Fibroblast of lung (primary cell): ENCODE measurements around the gene SMC6. TPM values are rescaled to one million over a fixed set of nuclear protein-coding genes. Genes with fewer than 3 reads are reported as not detected.

Source experiments
- DNase-seq, 2 donors: peaks; one replicate each; pipeline versions ENCODE4 v3.0.0 to v3.0.0-alpha.2; 2010; ENCODE audit warnings: low read depth in 2 of 2
- H2AFZ ChIP-seq: 2 replicates; pipeline ENCODE4 v1.5.1; 2012; ENCODE audit warnings: low read length, control low read depth, inconsistent platforms
- H3K27ac ChIP-seq: 2 replicates; pipeline ENCODE4 v1.5.1; 2011; ENCODE audit warnings: low read length, control low read depth; ENCODE audit not compliant: insufficient read depth
- H3K27me3 ChIP-seq: 2 replicates; pipeline ENCODE4 v1.5.1; 2011; ENCODE audit warnings: mild to moderate bottlenecking, low read length; ENCODE audit not compliant: control insufficient read depth, insufficient read depth
- H3K36me3 ChIP-seq: 2 replicates; pipeline ENCODE4 v1.5.1; 2011; ENCODE audit warnings: low read length; ENCODE audit not compliant: control insufficient read depth, insufficient read depth
- H3K4me1 ChIP-seq: 2 replicates; pipeline ENCODE4 v1.5.1; 2011; ENCODE audit warnings: low read length; ENCODE audit not compliant: control insufficient read depth, insufficient read depth; ENCODE audit errors: extremely low read depth
- H3K4me2 ChIP-seq: 2 replicates; pipeline ENCODE4 v1.5.1; 2011; ENCODE audit warnings: low read length, control low read depth; ENCODE audit not compliant: insufficient read depth; ENCODE audit errors: extremely low read depth
- H3K4me3 ChIP-seq, 4 experiments: fragments of 200-600 bp in 1 of 4; sonication (generic) in 1 of 4; replicated peaks in 1 of 4; 2 replicates each; pipeline ENCODE4 v1.5.1; 2011 to 2016; ENCODE audit warnings: low read length in 4 of 4, low read depth in 3 of 4, mild to moderate bottlenecking in 3 of 4, control low read depth in 2 of 4, inconsistent platforms in 1 of 4, mixed read lengths in 1 of 4; ENCODE audit not compliant: insufficient read depth in 1 of 4; ENCODE audit errors: control extremely low read depth in 1 of 4
- H3K79me2 ChIP-seq: 2 replicates; pipeline ENCODE4 v1.5.1; 2012; ENCODE audit warnings: mild to moderate bottlenecking, low read length, inconsistent platforms; ENCODE audit not compliant: control insufficient read depth, insufficient read depth
- H3K9ac ChIP-seq: 2 replicates; pipeline ENCODE4 v1.5.1; 2011; ENCODE audit warnings: mild to moderate bottlenecking, low read length, control low read depth; ENCODE audit not compliant: insufficient read depth
- H3K9me3 ChIP-seq: 2 replicates; pipeline ENCODE4 v1.5.1; 2012; ENCODE audit warnings: low read depth, low read length; ENCODE audit not compliant: control insufficient read depth, insufficient read depth
- H4K20me1 ChIP-seq: 2 replicates; pipeline ENCODE4 v1.5.1; 2011; ENCODE audit warnings: low read length; ENCODE audit not compliant: control insufficient read depth, insufficient read depth; ENCODE audit errors: extremely low read depth
- EZH2 ChIP-seq: IDR thresholded peaks from 2 replicates; pipeline ENCODE4 v1.5.1; 2012; ENCODE audit warnings: low read length, control low read depth, mild to moderate bottlenecking; ENCODE audit errors: missing control alignments
- polyA plus RNA-seq, 2 donors: library from polyadenylated mRNA; depleted of rRNA in 1 of 2; stranded (reverse) in 1 of 2; unstranded in 1 of 2; fragments of >200 nt; gene quantifications; 2 replicates each; pipeline ENCODE4 v1.2.1, GENCODE V29; 2011 to 2012; ENCODE audit warnings: missing spikeins in 1 of 2
- total RNA-seq: library from RNA; depleted of rRNA; stranded (reverse); fragments of >200 nt; gene quantifications from 2 replicates; pipeline ENCODE4 v1.2.1, GENCODE V29; 2014
- TF ChIP-seq, protein P1 (sequence below), 2 donors: IDR thresholded peaks in 1 of 2; conservative IDR thresholded peaks in 1 of 2; 1 replicate in 1 of 2; 2 replicates in 1 of 2; pipeline ENCODE4 v1.5.1; 2011 to 2012; ENCODE audit warnings: low read length in 2 of 2, control low read depth in 1 of 2, inconsistent platforms in 1 of 2, low read depth in 1 of 2, mild to moderate bottlenecking in 1 of 2

The SMC6 gene
- total and polyA plus RNA-seq, 2 donors (not counting 1 experiment from before 2014, with no cell fraction given) = 17.9 to 22.8 TPM

DNA sequence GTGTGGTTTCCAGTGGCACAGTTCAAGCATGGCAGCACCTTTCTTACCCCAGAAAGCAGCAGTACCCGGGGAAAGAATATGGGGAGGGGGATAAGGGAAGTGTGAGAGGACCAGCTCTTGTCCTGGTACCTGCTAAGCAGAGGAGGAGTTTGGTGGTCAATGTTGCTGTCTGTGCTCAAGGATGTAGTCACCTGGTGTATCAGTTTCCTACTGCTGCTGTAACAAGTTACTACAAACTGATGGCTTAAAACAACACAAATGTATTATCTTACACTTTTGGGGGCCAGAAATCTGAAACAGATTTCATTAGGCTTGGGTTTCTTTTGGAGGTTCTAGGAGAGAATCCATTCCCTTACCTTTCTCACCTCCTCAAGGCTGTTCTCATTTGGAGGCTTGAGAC is 135.7 kb downstream of the SMC6 start:
- TF ChIP-seq EZH2 = no peak
- TF ChIP-seq, protein P1, sequence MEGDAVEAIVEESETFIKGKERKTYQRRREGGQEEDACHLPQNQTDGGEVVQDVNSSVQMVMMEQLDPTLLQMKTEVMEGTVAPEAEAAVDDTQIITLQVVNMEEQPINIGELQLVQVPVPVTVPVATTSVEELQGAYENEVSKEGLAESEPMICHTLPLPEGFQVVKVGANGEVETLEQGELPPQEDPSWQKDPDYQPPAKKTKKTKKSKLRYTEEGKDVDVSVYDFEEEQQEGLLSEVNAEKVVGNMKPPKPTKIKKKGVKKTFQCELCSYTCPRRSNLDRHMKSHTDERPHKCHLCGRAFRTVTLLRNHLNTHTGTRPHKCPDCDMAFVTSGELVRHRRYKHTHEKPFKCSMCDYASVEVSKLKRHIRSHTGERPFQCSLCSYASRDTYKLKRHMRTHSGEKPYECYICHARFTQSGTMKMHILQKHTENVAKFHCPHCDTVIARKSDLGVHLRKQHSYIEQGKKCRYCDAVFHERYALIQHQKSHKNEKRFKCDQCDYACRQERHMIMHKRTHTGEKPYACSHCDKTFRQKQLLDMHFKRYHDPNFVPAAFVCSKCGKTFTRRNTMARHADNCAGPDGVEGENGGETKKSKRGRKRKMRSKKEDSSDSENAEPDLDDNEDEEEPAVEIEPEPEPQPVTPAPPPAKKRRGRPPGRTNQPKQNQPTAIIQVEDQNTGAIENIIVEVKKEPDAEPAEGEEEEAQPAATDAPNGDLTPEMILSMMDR (conservative IDR thresholded peaks at IDR 0.05 in 1 of 2, IDR thresholded peaks at IDR 0.05 in 1 of 2; ENCODE audit: low read depth in 1 of 2, low read length in 2 of 2) = no peak
- Histone ChIP-seq H3K9ac (no peak overlapping the region), H3K79me2 (no peaks in the 10 kb centered on the region), H3K27me3 (no peaks in the 10 kb centered on the region), H3K4me2 (no peak overlapping the region), H3K36me3 (no peaks in the 10 kb centered on the region), H3K4me3 (no peak overlapping the region), H3K4me1 (peaks cover 9% of the 10 kb centered on the region), H3K9me3 (no peaks in the 10 kb centered on the region), H3K27ac (no peak overlapping the region), H2AFZ (no peak overlapping the region), H4K20me1 (no peaks in the 10 kb centered on the region)
- DNase-seq = no peak

DNA sequence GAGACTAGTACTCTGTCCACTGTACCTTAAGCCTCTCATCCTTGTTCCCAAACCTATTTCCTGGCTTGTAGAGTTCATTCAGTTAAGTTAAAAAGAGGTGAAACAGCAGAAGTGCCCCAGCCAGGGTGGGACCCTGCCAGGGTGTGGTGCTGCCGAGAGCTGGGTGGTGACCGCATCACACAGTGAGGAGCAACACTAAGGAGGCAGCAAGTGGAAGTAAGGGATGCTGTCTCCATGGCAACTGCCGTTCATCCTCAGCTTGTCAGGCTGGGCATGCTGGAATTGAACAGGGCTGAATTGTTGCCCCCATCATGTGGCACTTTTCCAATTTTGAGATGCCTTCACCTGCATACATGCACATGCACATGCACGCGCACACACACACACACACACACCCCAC is 136.1 kb downstream of the SMC6 start:
- H3K27me3 ChIP-seq = no peaks in the 10 kb centered on the region
- no peak overlapping the region for H3K4me2 ChIP-seq
- no peak overlapping the region for H2AFZ ChIP-seq
- no peak overlapping the region for H3K4me3 ChIP-seq
- no peaks in the 10 kb centered on the region for H4K20me1 ChIP-seq
- no peak overlapping the region for H3K27ac ChIP-seq
- peaks cover 9% of the 10 kb centered on the region for H3K4me1 ChIP-seq
- no peak for DNase-seq
- H3K9ac ChIP-seq = no peak overlapping the region
- no peaks in the 10 kb centered on the region for H3K79me2 ChIP-seq
- H3K36me3 ChIP-seq = no peaks in the 10 kb centered on the region
- TF ChIP-seq EZH2 = no peak
- TF ChIP-seq, protein P1 (conservative IDR thresholded peaks at IDR 0.05 in 1 of 2, IDR thresholded peaks at IDR 0.05 in 1 of 2; ENCODE audit: low read depth in 1 of 2, low read length in 2 of 2) = no peak
- no peaks in the 10 kb centered on the region for H3K9me3 ChIP-seq

DNA sequence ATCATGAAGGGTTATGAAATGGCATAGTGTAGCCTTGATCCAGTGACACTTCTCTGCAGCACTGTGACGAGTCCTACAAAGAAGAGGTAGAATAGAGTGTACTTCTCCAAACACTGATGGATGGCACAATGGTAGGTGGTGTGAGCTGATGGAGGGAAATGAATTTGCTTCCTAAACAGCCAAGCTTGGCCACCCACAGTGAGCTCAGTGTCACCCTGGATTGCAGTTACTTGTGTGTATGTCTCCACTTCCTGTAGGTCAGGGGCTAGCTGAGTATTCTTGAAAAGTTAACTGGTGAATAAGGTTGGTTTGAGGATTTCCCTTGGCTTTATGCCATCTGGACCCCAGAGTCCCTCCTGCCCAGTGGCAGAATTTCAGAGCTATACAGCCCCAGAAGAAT is 137.2 kb downstream of the SMC6 start:
- peaks cover 6% of the 10 kb centered on the region for H3K4me1 ChIP-seq
- H3K27ac ChIP-seq = no peak overlapping the region
- TF ChIP-seq EZH2 = no peak
- TF ChIP-seq, protein P1 (conservative IDR thresholded peaks at IDR 0.05 in 1 of 2, IDR thresholded peaks at IDR 0.05 in 1 of 2; ENCODE audit: low read depth in 1 of 2, low read length in 2 of 2) = no peak
- H3K9ac ChIP-seq = no peak overlapping the region
- no peaks in the 10 kb centered on the region for H3K79me2 ChIP-seq
- no peaks in the 10 kb centered on the region for H3K9me3 ChIP-seq
- H3K4me2 ChIP-seq = no peak overlapping the region
- no peaks in the 10 kb centered on the region for H3K36me3 ChIP-seq
- H3K27me3 ChIP-seq = no peaks in the 10 kb centered on the region
- H4K20me1 ChIP-seq = no peaks in the 10 kb centered on the region
- no peak for DNase-seq
- H3K4me3 ChIP-seq = no peak overlapping the region
- no peak overlapping the region for H2AFZ ChIP-seq
